GM23338 (cell line): ENCODE data around the gene HACL1. TPM values are rescaled to one million over a fixed set of nuclear protein-coding genes. Genes with fewer than 3 reads are reported as not detected.

Experiments
- ATAC-seq: fragments of 200-7000 bp; cut with Tn5 transposase; 3 replicates; pipeline ENCODE4 v1.9.1; 2020
- DNase-seq: peaks from one replicate; pipeline ENCODE4 v3.0.0-alpha.2; 2015; ENCODE audit warnings: low spot score
- H2AFZ ChIP-seq: fragments of 200-600 bp; sonication (generic); 2 replicates; pipeline ENCODE4 v1.8.0; 2016; ENCODE audit warnings: antibody characterized with exemption, mild to moderate bottlenecking, moderate library complexity
- H3F3A ChIP-seq: fragments of 200-600 bp; sonication (generic); replicated peaks from 2 replicates; pipeline ENCODE4 v1.8.0; 2017; ENCODE audit warnings: antibody characterized with exemption, mixed run types, low read depth
- H3K27ac ChIP-seq: fragments of 200-600 bp; sonication (generic); 2 replicates; pipeline ENCODE4 v1.6.1; 2016; ENCODE audit warnings: low read depth
- H3K27me3 ChIP-seq: fragments of 200-600 bp; sonication (generic); 2 replicates; pipeline ENCODE4 v1.8.0; 2016; ENCODE audit warnings: mild to moderate bottlenecking, mixed run types, moderate library complexity; ENCODE audit not compliant: insufficient read depth
- H3K36me3 ChIP-seq: fragments of 200-600 bp; sonication (generic); 2 replicates; pipeline ENCODE4 v1.8.0; 2016; ENCODE audit warnings: mild to moderate bottlenecking; ENCODE audit not compliant: insufficient read depth
- H3K4me1 ChIP-seq: fragments of 200-600 bp; sonication (generic); 2 replicates; pipeline ENCODE4 v1.8.0; 2016; ENCODE audit warnings: mild to moderate bottlenecking, moderate library complexity; ENCODE audit not compliant: insufficient read depth
- H3K4me2 ChIP-seq: fragments of 200-600 bp; sonication (generic); 2 replicates; pipeline ENCODE4 v1.7.1; 2017; ENCODE audit warnings: mixed run types
- H3K4me3 ChIP-seq: fragments of 200-600 bp; sonication (generic); 2 replicates; pipeline ENCODE4 v1.6.1; 2016; ENCODE audit warnings: mixed run types
- H3K79me2 ChIP-seq: fragments of 200-600 bp; sonication (generic); replicated peaks from 2 replicates; pipeline ENCODE4 v1.8.0; 2017; ENCODE audit warnings: mild to moderate bottlenecking; ENCODE audit not compliant: insufficient read depth
- H3K9me2 ChIP-seq: fragments of 200-600 bp; sonication (generic); 2 replicates; pipeline ENCODE4 v1.8.0; 2017; ENCODE audit not compliant: insufficient read depth
- H4K20me1 ChIP-seq: fragments of 200-600 bp; sonication (generic); replicated peaks from 2 replicates; pipeline ENCODE4 v1.8.0; 2017; ENCODE audit warnings: mild to moderate bottlenecking; ENCODE audit not compliant: insufficient read depth
- H3K27ac Mint-ChIP-seq: 2 replicates; pipeline ENCODE4 v1.8.0; 2020; ENCODE audit warnings: inconsistent platforms, mild to moderate bottlenecking, moderate library complexity, mixed read lengths
- H3K27me3 Mint-ChIP-seq: 3 replicates; pipeline ENCODE4 v1.8.0; 2022; ENCODE audit warnings: low read depth, mild to moderate bottlenecking, moderate library complexity, mixed read lengths, inconsistent platforms; ENCODE audit not compliant: insufficient read depth, poor library complexity
- H3K36me3 Mint-ChIP-seq: 3 replicates; pipeline ENCODE4 v1.8.0; 2021; ENCODE audit warnings: low read depth, mild to moderate bottlenecking, inconsistent platforms, moderate library complexity, mixed read lengths
- H3K4me1 Mint-ChIP-seq: 3 replicates; pipeline ENCODE4 v1.8.0; 2020; ENCODE audit warnings: mild to moderate bottlenecking, inconsistent platforms, mixed read lengths
- H3K4me3 Mint-ChIP-seq: 3 replicates; pipeline ENCODE4 v1.8.0; 2021; ENCODE audit warnings: moderate library complexity, mild to moderate bottlenecking, inconsistent platforms, mixed read lengths
- H3K9me3 Mint-ChIP-seq: 3 replicates; pipeline ENCODE4 v1.8.0; 2020; ENCODE audit warnings: moderate library complexity, mild to moderate bottlenecking, inconsistent platforms, mixed read lengths
- CREB1 ChIP-seq: fragments of 250-450 bp; sonication (Bioruptor Pico); IDR thresholded peaks from 2 replicates; pipeline ENCODE4 v1.5.0; 2020; ENCODE audit warnings: low read depth, mild to moderate bottlenecking, moderate library complexity
- ETS1 ChIP-seq: IDR thresholded peaks from 2 replicates; pipeline ENCODE4 v1.6.1; 2016; ENCODE audit warnings: antibody characterized with exemption
- EZH2 ChIP-seq: fragments of 200-600 bp; sonication (generic); IDR thresholded peaks from one replicate; pipeline ENCODE4 v1.8.0; 2017; ENCODE audit warnings: antibody characterized with exemption, mild to moderate bottlenecking, low read depth; ENCODE audit not compliant: unreplicated experiment
- EZH2phosphoT487 ChIP-seq: fragments of 200-600 bp; sonication (generic); IDR thresholded peaks from one replicate; pipeline ENCODE4 v1.8.1; 2018; ENCODE audit warnings: antibody characterized with exemption; ENCODE audit not compliant: unreplicated experiment
- JUNB ChIP-seq: IDR thresholded peaks from one replicate; pipeline ENCODE4 v1.6.1; 2016; ENCODE audit warnings: antibody characterized with exemption; ENCODE audit not compliant: unreplicated experiment
- NANOG ChIP-seq: IDR thresholded peaks from 2 replicates; pipeline ENCODE4 v1.6.1; 2016; ENCODE audit warnings: antibody characterized with exemption, borderline replicate concordance
- POLR2AphosphoS5 ChIP-seq: IDR thresholded peaks from 2 replicates; pipeline ENCODE4 v1.6.1; 2016; ENCODE audit warnings: antibody characterized with exemption, low read depth
- REST ChIP-seq: IDR thresholded peaks from one replicate; pipeline ENCODE4 v1.6.1; 2018; ENCODE audit warnings: antibody characterized with exemption; ENCODE audit not compliant: unreplicated experiment
- STAT1 ChIP-seq: IDR thresholded peaks from one replicate; pipeline ENCODE4 v1.6.1; 2016; ENCODE audit warnings: antibody characterized with exemption; ENCODE audit not compliant: unreplicated experiment
- ZNF114 ChIP-seq: fragments of 250-450 bp; sonication (Bioruptor Pico); IDR thresholded peaks from 2 replicates; pipeline ENCODE4 v1.5.0; 2020; ENCODE audit warnings: mild to moderate bottlenecking, moderate library complexity
- ZNF331 ChIP-seq: fragments of 250-450 bp; sonication (Bioruptor Pico); IDR thresholded peaks from 2 replicates; pipeline ENCODE4 v1.5.0; 2020; ENCODE audit warnings: low read depth, mild to moderate bottlenecking, moderate library complexity
- polyA plus RNA-seq: library from polyadenylated mRNA; unstranded; fragments of >200 nt; fragmentation: Nextera tagmentation; extraction: Ambion mirVana; gene quantifications from 2 replicates; pipeline ENCODE4 v1.2.1, GENCODE V29; 2016
- total RNA-seq: library from RNA; depleted of rRNA; stranded (reverse); fragments of >200 nt; shearing (Covaris generic); gene quantifications from 2 replicates; pipeline ENCODE4 v1.2.3, GENCODE V29; 2014
- TF ChIP-seq, protein P1 (sequence below): fragments of 250-450 bp; sonication (Bioruptor Pico); IDR thresholded peaks from 2 replicates; pipeline ENCODE4 v1.5.0; 2020; ENCODE audit warnings: mild to moderate bottlenecking, moderate library complexity

The HACL1 gene
- total and polyA plus RNA-seq, 2 experiments from 2014 or later = 19.6 to 33.5 TPM

GRCh38 chr3:15638193-15638890, 37.0 kb upstream of the HACL1 start:
- Histone ChIP-seq H3K4me1 (peaks cover 30% of the 10 kb centered on the region), H2AFZ (no peak overlapping the region), H3K79me2 (no peaks in the 10 kb centered on the region), H3K36me3 (0 out of 2 replicates have a peak, but pooled peaks cover 4% of the 10 kb centered on the region), H3F3A (no peaks in the 10 kb centered on the region), H3K9me2 (peaks cover 6% of the 10 kb centered on the region), H3K4me2 (no peak overlapping the region), H3K27ac (no peak overlapping the region), H4K20me1 (no peaks in the 10 kb centered on the region), H3K27me3 (no peaks in the 10 kb centered on the region), H3K4me3 (no peak overlapping the region)
- H3K36me3 Mint-ChIP-seq = peaks cover 21% of the 10 kb centered on the region
- no peak overlapping the region for H3K4me3 Mint-ChIP-seq
- ATAC-seq (no peak), DNase-seq (no peak)
- no peak for TF ChIP-seq EZH2
- TF ChIP-seq REST = no peak
- no peak for TF ChIP-seq STAT1
- no peak for TF ChIP-seq ZNF114
- TF ChIP-seq POLR2AphosphoS5 = no peak
- no peak for TF ChIP-seq NANOG
- no peak for TF ChIP-seq ETS1
- TF ChIP-seq, protein P1, sequence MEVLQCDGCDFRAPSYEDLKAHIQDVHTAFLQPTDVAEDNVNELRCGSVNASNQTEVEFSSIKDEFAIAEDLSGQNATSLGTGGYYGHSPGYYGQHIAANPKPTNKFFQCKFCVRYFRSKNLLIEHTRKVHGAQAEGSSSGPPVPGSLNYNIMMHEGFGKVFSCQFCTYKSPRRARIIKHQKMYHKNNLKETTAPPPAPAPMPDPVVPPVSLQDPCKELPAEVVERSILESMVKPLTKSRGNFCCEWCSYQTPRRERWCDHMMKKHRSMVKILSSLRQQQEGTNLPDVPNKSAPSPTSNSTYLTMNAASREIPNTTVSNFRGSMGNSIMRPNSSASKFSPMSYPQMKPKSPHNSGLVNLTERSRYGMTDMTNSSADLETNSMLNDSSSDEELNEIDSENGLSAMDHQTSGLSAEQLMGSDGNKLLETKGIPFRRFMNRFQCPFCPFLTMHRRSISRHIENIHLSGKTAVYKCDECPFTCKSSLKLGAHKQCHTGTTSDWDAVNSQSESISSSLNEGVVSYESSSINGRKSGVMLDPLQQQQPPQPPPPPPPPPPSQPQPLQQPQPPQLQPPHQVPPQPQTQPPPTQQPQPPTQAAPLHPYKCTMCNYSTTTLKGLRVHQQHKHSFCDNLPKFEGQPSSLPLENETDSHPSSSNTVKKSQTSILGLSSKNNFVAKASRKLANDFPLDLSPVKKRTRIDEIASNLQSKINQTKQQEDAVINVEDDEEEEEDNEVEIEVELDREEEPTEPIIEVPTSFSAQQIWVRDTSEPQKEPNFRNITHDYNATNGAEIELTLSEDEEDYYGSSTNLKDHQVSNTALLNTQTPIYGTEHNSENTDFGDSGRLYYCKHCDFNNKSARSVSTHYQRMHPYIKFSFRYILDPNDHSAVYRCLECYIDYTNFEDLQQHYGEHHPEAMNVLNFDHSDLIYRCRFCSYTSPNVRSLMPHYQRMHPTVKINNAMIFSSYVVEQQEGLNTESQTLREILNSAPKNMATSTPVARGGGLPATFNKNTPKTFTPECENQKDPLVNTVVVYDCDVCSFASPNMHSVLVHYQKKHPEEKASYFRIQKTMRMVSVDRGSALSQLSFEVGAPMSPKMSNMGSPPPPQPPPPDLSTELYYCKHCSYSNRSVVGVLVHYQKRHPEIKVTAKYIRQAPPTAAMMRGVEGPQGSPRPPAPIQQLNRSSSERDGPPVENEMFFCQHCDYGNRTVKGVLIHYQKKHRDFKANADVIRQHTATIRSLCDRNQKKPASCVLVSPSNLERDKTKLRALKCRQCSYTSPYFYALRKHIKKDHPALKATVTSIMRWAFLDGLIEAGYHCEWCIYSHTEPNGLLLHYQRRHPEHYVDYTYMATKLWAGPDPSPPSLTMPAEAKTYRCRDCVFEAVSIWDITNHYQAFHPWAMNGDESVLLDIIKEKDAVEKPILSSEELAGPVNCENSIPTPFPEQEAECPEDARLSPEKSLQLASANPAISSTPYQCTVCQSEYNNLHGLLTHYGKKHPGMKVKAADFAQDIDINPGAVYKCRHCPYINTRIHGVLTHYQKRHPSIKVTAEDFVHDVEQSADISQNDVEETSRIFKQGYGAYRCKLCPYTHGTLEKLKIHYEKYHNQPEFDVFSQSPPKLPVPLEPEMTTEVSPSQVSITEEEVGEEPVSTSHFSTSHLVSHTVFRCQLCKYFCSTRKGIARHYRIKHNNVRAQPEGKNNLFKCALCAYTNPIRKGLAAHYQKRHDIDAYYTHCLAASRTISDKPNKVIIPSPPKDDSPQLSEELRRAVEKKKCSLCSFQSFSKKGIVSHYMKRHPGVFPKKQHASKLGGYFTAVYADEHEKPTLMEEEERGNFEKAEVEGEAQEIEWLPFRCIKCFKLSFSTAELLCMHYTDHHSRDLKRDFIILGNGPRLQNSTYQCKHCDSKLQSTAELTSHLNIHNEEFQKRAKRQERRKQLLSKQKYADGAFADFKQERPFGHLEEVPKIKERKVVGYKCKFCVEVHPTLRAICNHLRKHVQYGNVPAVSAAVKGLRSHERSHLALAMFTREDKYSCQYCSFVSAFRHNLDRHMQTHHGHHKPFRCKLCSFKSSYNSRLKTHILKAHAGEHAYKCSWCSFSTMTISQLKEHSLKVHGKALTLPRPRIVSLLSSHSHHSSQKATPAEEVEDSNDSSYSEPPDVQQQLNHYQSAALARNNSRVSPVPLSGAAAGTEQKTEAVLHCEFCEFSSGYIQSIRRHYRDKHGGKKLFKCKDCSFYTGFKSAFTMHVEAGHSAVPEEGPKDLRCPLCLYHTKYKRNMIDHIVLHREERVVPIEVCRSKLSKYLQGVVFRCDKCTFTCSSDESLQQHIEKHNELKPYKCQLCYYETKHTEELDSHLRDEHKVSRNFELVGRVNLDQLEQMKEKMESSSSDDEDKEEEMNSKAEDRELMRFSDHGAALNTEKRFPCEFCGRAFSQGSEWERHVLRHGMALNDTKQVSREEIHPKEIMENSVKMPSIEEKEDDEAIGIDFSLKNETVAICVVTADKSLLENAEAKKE = no peak
- no peak for TF ChIP-seq EZH2phosphoT487
- TF ChIP-seq ZNF331 (CRISPR knock-in tag) = no peak
- no peak for TF ChIP-seq CREB1
- TF ChIP-seq JUNB = no peak
- peaks cover 31% of the 10 kb centered on the region for H3K4me1 Mint-ChIP-seq
- H3K27ac Mint-ChIP-seq = no peak overlapping the region
- H3K27me3 Mint-ChIP-seq = no peaks in the 10 kb centered on the region
- no peaks in the 10 kb centered on the region; the same call in 2 of the 3 replicates for H3K9me3 Mint-ChIP-seq
